Transverse colon (tissue), 4 donors: ENCODE measurements around the gene FSIP2. TPM values are rescaled to one million over a fixed set of nuclear protein-coding genes. Genes with fewer than 3 reads are reported as not detected.

Source experiments
- DNase-seq: peaks from one replicate; pipeline ENCODE4 v3.0.0-alpha.2; 2019
- H3K27ac ChIP-seq, 4 donors: fragments of 200-600 bp; sonication (generic); 2 replicates each; pipeline ENCODE4 v1.5.1; 2016 to 2018; ENCODE audit warnings: inconsistent platforms in 4 of 4
- H3K27me3 ChIP-seq: fragments of 200-600 bp; sonication (generic); 2 replicates; pipeline ENCODE4 v1.5.1; 2017; ENCODE audit warnings: inconsistent platforms
- H3K36me3 ChIP-seq, 4 donors: fragments of 200-600 bp; sonication (generic); 2 replicates each; pipeline ENCODE4 v1.5.1; 2017 to 2019; ENCODE audit warnings: inconsistent platforms in 4 of 4
- H3K4me1 ChIP-seq, 4 donors: fragments of 200-600 bp; sonication (generic); 2 replicates each; pipeline ENCODE4 v1.5.1; 2017 to 2020; ENCODE audit warnings: inconsistent platforms in 4 of 4
- H3K4me3 ChIP-seq, 4 donors: fragments of 200-600 bp; sonication (generic); 1 replicate in 1 of 4; 2 replicates in 3 of 4; pipeline versions ENCODE4 v1.5.1 to v1.6.1; 2017 to 2019; ENCODE audit warnings: inconsistent platforms in 4 of 4
- H3K9me3 ChIP-seq, 2 donors: fragments of 200-600 bp; sonication (generic); 2 replicates each; pipeline ENCODE4 v1.5.1; 2017 to 2019; ENCODE audit warnings: inconsistent platforms in 2 of 2
- EP300 ChIP-seq: sonication (generic); formaldehyde crosslinking; IDR thresholded peaks from one replicate; pipeline ENCODE4 v1.6.1; 2017; ENCODE audit warnings: antibody characterized with exemption, low read depth
- POLR2A ChIP-seq: fragments of 450-650 bp; IDR thresholded peaks from one replicate; pipeline ENCODE4 v1.6.1; 2016; ENCODE audit warnings: antibody characterized with exemption, mild to moderate bottlenecking, moderate library complexity
- POLR2AphosphoS5 ChIP-seq, 3 donors: sonication (generic); formaldehyde crosslinking; IDR thresholded peaks; one replicate each; pipeline ENCODE4 v1.6.1; 2016; ENCODE audit warnings: antibody characterized with exemption in 3 of 3
- WGBS, 2 donors: methylation state at CpG; one replicate each; pipeline ENCODE4 v1.1.5; 2018; ENCODE audit warnings: low coverage in 1 of 2; 5-methylcytosine and 5-hydroxymethylcytosine counted together
- in situ Hi-C, 4 donors: fragments of 200-750 bp; cut with MboI; loops; one replicate each; pipeline versions ENCODE4 v1.15.0 to v1.15.1; 2017; ENCODE audit warnings: low sequenced_read_pairs in 3 of 4, low pct_ligation_motif_present in 1 of 4, low pct_unique_long_range_greater_than_20kb in 1 of 4
- intact Hi-C: fragments of 100-400 bp; cut with DNase I; formaldehyde crosslinking; loops from one replicate; pipeline ENCODE4 v1.15.1; 2023; ENCODE audit warnings: low total_unique reads
- total RNA-seq, 4 donors: library from RNA; depleted of rRNA; stranded (reverse); fragments of >200 nt; gene quantifications; one replicate each; pipeline ENCODE4 v1.1.0, GENCODE V29; 2016
- TF ChIP-seq, protein P1 (sequence below), 5 experiments: fragments of 200-600 bp in 3 of 5; fragments of 450-650 bp in 2 of 5; sonication (generic) in 3 of 5; IDR thresholded peaks; 1 replicate in 2 of 5; 2 replicates in 3 of 5; pipeline ENCODE4 v1.5.1; 2016 to 2017; ENCODE audit warnings: antibody characterized with exemption in 5 of 5, inconsistent platforms in 3 of 5, mild to moderate bottlenecking in 2 of 5, moderate library complexity in 1 of 5

Gene FSIP2
- total RNA-seq, 4 donors from 2014 or later: 9.2 to 56.4 (median 38.2) TPM

DNA sequence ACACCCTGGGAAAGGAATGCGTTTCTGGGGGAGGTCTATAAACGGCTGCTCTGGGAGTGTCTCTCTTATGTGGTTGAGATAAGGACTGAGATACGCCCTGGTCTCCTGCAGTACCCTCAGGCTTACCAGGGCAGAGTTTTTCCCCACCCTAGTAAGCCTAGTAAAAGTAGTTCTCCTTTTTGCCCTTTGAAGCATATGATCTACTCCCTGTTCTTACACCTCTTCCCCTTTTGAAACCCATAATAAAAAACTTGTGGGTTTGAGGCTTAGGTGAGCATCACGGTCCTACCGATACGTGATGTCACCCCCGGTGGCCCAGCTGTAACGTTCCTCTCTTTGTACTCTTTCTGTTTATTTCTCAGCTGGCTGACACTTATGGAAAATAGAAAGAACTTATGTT is 97.4 kb downstream of the FSIP2 start:
- no peak for DNase-seq
- Histone ChIP-seq H3K4me3 (no peak overlapping the region), H3K4me1 (no peaks in the 10 kb centered on the region), H3K27ac (no peak overlapping the region), H3K9me3 (peaks cover 9 to 14% of the 10 kb centered on the region in 2 donors), H3K27me3 (no peaks in the 10 kb centered on the region), H3K36me3 (no peaks in the 10 kb centered on the region)
- TF ChIP-seq EP300 (no peak), POLR2A (no peak), POLR2AphosphoS5 (IDR thresholded peaks at IDR 0.05) (no peak)
- TF ChIP-seq, protein P1, sequence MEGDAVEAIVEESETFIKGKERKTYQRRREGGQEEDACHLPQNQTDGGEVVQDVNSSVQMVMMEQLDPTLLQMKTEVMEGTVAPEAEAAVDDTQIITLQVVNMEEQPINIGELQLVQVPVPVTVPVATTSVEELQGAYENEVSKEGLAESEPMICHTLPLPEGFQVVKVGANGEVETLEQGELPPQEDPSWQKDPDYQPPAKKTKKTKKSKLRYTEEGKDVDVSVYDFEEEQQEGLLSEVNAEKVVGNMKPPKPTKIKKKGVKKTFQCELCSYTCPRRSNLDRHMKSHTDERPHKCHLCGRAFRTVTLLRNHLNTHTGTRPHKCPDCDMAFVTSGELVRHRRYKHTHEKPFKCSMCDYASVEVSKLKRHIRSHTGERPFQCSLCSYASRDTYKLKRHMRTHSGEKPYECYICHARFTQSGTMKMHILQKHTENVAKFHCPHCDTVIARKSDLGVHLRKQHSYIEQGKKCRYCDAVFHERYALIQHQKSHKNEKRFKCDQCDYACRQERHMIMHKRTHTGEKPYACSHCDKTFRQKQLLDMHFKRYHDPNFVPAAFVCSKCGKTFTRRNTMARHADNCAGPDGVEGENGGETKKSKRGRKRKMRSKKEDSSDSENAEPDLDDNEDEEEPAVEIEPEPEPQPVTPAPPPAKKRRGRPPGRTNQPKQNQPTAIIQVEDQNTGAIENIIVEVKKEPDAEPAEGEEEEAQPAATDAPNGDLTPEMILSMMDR (IDR thresholded peaks at IDR 0.05): no peak
- intact Hi-C loops (no loop called here), in situ Hi-C loops (no loop called here)
- WGBS, 2 donors: 84 to 85% methylated on average over 8 of the region's 8 CpGs

DNA sequence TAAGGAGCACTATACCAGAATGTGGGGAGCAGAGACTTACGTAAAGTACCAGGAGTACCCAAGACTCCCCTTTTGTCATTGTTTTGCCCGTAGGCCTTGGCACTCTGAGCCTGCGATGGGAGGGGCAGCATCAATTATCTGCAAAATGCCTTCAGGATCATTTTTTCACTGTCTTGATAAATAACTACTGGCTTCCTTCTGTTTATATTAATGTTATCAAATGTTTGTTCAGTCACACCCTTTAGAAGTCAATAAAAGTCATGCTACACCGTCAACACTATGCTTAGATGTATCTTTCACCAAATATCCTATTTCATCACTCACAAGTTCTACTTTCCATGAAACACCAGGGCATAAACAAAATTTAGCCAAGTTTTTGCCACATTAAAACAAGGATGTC is 116.3 kb downstream of the FSIP2 start:
- 61 to 83% methylated on average over 3 to 4 of the region's 4 CpGs for WGBS, 2 donors
- Histone ChIP-seq H3K4me1 (no peaks in the 10 kb centered on the region), H3K27me3 (no peaks in the 10 kb centered on the region), H3K4me3 (no peak overlapping the region), H3K9me3 (no peaks in the 10 kb centered on the region), H3K36me3 (no peaks in the 10 kb centered on the region), H3K27ac (no peak overlapping the region)
- no peak for DNase-seq
- intact Hi-C loops: no loop called here
- no peak for TF ChIP-seq EP300
- TF ChIP-seq POLR2AphosphoS5 (IDR thresholded peaks at IDR 0.05): no peak
- no peak for TF ChIP-seq POLR2A
- TF ChIP-seq, protein P1 (IDR thresholded peaks at IDR 0.05): no peak
- in situ Hi-C loops: no loop called here

DNA sequence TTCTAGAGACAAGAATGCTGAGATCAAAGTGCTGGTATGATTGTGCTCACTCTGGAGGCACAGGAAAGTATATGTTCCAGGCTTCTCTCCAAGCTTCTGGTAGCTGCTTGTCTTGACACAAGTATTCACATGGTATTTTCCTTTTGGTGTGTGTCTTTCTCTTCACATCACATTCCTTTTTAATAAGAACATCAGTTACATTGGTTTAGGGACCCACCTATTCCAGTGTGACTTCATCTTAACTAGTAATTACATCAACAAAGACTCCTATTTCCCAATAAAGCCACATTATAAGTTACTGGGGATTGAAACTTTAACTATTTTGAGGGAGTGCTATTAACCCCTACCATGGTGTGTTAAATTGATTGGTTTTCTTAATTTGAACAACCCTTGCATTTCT is 119.1 kb downstream of the FSIP2 start:
- no peaks in the 10 kb centered on the region for H3K27me3 ChIP-seq
- no peaks in the 10 kb centered on the region for H3K4me1 ChIP-seq
- no peak for TF ChIP-seq EP300
- TF ChIP-seq POLR2AphosphoS5 (IDR thresholded peaks at IDR 0.05): no peak
- TF ChIP-seq, protein P1 (IDR thresholded peaks at IDR 0.05): no peak
- TF ChIP-seq POLR2A: no peak
- intact Hi-C loops: no loop called here
- no peak overlapping the region for H3K27ac ChIP-seq
- H3K4me3 ChIP-seq: no peak overlapping the region
- in situ Hi-C loops: no loop called here
- no peaks in the 10 kb centered on the region for H3K9me3 ChIP-seq
- no peaks in the 10 kb centered on the region for H3K36me3 ChIP-seq
- no peak for DNase-seq

DNA sequence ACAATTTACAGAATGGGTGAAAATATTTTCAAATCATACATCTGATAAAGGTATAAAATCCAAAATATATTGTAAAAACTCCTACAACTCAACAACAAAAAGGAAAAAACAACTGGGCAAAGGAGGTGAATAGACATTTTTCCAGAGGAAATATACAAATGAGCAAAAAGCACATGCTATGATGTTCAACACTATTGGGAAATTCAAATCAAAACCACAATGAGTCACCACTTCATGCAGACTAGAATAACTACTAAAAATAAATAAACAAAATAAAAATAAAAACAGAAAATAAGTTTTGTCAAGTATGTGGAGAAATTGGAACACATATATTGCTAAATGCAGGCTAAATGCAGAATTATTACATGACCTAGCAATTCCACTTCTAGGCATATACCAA is 120.9 kb downstream of the FSIP2 start:
- Histone ChIP-seq H3K27ac (no peak overlapping the region), H3K36me3 (no peaks in the 10 kb centered on the region), H3K27me3 (no peaks in the 10 kb centered on the region), H3K4me3 (no peak overlapping the region), H3K4me1 (no peaks in the 10 kb centered on the region), H3K9me3 (no peaks in the 10 kb centered on the region)
- in situ Hi-C loops (no loop called here), intact Hi-C loops (no loop called here)
- TF ChIP-seq EP300 (no peak), POLR2A (no peak), POLR2AphosphoS5 (IDR thresholded peaks at IDR 0.05) (no peak)
- TF ChIP-seq, protein P1 (IDR thresholded peaks at IDR 0.05): no peak
- DNase-seq: no peak
